Peyer's patch (tissue), 4 donors: Measurements from ENCODE around the gene BMPR2. TPM values are rescaled to one million over a fixed set of nuclear protein-coding genes. Genes with fewer than 3 reads are reported as not detected.

Experiments used
- DNase-seq, 3 donors: peaks; one replicate each; pipeline ENCODE4 v3.0.0-alpha.2; 2017 to 2019
- H3K27ac ChIP-seq, 4 donors: fragments of 200-600 bp; sonication (generic); one replicate each; pipeline ENCODE4 v1.5.1; 2016 to 2019
- H3K27me3 ChIP-seq, 2 donors: fragments of 200-600 bp; sonication (generic); one replicate each; pipeline ENCODE4 v1.5.1; 2019
- H3K36me3 ChIP-seq, 3 donors: fragments of 200-600 bp; sonication (generic); one replicate each; pipeline ENCODE4 v1.5.1; 2016 to 2019
- H3K4me1 ChIP-seq, 4 donors: fragments of 200-600 bp; sonication (generic); one replicate each; pipeline ENCODE4 v1.5.1; 2016 to 2019
- H3K4me3 ChIP-seq, 4 donors: fragments of 200-600 bp; sonication (generic); 1 replicate in 3 of 4; 2 replicates in 1 of 4; pipeline ENCODE4 v1.5.1; 2016 to 2019; ENCODE audit warnings: mild to moderate bottlenecking in 1 of 4
- H3K9me3 ChIP-seq, 4 donors: fragments of 200-600 bp; sonication (generic); one replicate each; pipeline ENCODE4 v1.5.1; 2016 to 2019; ENCODE audit warnings: mild to moderate bottlenecking in 1 of 4
- POLR2A ChIP-seq, 2 donors: fragments of 450-650 bp; IDR thresholded peaks; one replicate each; pipeline ENCODE4 v1.5.1; 2017; ENCODE audit warnings: antibody characterized with exemption in 2 of 2, mild to moderate bottlenecking in 2 of 2, moderate library complexity in 2 of 2
- total RNA-seq, 4 donors: library from RNA; depleted of rRNA; stranded (reverse); fragments of >200 nt; gene quantifications; one replicate each; pipeline ENCODE4 v1.1.0, GENCODE V29; 2016
- TF ChIP-seq, protein P1 (sequence below), 6 experiments: fragments of 450-650 bp in 4 of 6; fragments of 200-600 bp in 2 of 6; sonication (generic) in 1 of 6; IDR thresholded peaks; one replicate each; pipeline ENCODE4 v1.5.1; 2017 to 2019; ENCODE audit warnings: antibody characterized with exemption in 6 of 6, mild to moderate bottlenecking in 3 of 6, moderate library complexity in 1 of 6

The BMPR2 gene
- total RNA-seq, 4 donors from 2014 or later = 20.6 to 34.7 (median 30.0) TPM

DNA sequence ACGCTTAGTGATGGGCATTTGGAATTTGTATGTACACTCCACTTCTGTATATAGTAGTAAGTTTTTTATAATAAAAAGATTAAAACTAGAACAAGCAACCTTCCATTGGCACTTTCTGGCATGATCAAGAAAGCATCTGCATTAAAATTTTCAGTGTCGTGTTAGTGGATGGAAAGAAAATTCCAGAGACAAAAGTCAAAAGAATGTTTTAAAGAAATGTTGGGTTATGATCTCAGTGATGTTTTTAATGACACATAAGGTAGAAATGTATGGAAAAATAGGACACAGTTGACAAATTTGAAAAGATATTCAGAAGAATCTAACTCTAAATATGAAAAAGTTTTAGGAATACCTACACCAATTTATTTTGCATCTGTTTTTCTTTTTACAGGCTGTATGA, 132.6 kb downstream of the BMPR2 start:
- no peak for TF ChIP-seq POLR2A (IDR thresholded peaks at IDR 0.05)
- TF ChIP-seq, protein P1, sequence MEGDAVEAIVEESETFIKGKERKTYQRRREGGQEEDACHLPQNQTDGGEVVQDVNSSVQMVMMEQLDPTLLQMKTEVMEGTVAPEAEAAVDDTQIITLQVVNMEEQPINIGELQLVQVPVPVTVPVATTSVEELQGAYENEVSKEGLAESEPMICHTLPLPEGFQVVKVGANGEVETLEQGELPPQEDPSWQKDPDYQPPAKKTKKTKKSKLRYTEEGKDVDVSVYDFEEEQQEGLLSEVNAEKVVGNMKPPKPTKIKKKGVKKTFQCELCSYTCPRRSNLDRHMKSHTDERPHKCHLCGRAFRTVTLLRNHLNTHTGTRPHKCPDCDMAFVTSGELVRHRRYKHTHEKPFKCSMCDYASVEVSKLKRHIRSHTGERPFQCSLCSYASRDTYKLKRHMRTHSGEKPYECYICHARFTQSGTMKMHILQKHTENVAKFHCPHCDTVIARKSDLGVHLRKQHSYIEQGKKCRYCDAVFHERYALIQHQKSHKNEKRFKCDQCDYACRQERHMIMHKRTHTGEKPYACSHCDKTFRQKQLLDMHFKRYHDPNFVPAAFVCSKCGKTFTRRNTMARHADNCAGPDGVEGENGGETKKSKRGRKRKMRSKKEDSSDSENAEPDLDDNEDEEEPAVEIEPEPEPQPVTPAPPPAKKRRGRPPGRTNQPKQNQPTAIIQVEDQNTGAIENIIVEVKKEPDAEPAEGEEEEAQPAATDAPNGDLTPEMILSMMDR (IDR thresholded peaks at IDR 0.05) = no peak
- Histone ChIP-seq H3K36me3 (no peaks in the 10 kb centered on the region), H3K27ac (no peak overlapping the region), H3K4me3 (no peak overlapping the region), H3K9me3 (no peaks in the 10 kb centered on the region), H3K4me1 (no peaks in the 10 kb centered on the region), H3K27me3 (no peaks in the 10 kb centered on the region)
- no peak for DNase-seq

DNA sequence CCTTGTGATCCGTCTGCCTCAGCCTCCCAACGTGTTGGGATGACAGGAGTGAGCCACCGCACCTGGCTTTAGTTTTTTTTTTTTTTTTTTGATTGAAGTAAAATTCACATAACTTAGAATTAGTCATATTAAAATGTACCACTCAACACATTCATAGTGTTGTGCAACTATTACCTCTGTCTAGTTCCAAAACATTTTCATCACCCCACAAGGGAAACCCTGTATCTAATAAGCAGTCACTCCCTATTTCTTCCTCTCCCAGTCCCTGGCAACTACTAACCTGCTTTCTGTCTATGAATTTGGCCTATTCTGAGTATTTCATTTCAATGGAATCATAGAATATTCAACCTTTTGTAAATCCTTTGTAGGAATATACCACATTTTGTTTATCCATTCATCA, 134.8 kb downstream of the BMPR2 start:
- H3K36me3 ChIP-seq = peaks cover 0 to 13% (median 0%) of the 10 kb centered on the region in 3 donors
- TF ChIP-seq, protein P1 (IDR thresholded peaks at IDR 0.05) = no peak
- TF ChIP-seq POLR2A (IDR thresholded peaks at IDR 0.05) = no peak
- no peak overlapping the region for H3K27ac ChIP-seq
- H3K4me3 ChIP-seq = no peak overlapping the region
- no peak for DNase-seq
- H3K27me3 ChIP-seq = no peaks in the 10 kb centered on the region
- no peaks in the 10 kb centered on the region for H3K9me3 ChIP-seq
- no peaks in the 10 kb centered on the region for H3K4me1 ChIP-seq

DNA sequence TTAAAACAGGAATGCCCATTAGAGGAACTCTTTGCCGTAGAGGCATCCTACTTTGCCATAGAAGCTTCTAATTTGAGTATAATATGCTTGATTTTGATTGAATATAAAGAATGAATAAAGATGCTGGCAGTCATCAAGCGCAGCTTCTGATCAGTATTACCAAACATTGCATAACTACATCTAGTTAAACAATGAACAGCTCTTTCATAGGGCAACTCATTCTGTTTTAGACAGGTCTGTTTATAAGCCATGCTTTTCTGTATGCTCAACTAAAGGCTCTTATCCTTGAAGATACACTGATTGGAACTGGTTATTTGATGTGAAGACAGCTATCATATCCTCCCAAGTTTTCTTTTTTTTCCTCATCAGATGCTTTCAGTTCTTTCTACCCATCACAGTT, 136.0 kb downstream of the BMPR2 start:
- Histone ChIP-seq H3K9me3 (no peaks in the 10 kb centered on the region), H3K27me3 (no peaks in the 10 kb centered on the region), H3K4me1 (no peaks in the 10 kb centered on the region), H3K4me3 (no peak overlapping the region), H3K27ac (no peak overlapping the region), H3K36me3 (peaks cover 0 to 13% (median 0%) of the 10 kb centered on the region in 3 donors)
- DNase-seq = no peak
- TF ChIP-seq POLR2A (IDR thresholded peaks at IDR 0.05) = no peak
- TF ChIP-seq, protein P1 (IDR thresholded peaks at IDR 0.05) = no peak

DNA sequence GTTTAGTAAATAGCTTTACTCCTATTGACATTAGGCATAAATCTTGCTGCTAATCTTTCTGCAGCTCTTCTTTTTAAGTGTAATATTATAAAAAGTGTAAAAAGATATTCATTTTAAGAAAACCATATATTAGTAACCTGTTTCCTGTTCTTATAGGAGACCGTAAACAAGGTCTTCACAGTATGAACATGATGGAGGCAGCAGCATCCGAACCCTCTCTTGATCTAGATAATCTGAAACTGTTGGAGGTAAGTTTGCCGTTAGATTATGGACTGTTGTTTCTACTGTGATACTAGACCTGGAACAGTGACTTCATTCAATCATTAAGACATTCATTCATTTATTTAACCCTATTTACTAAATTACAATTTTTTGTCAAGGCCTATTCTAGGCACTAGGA, 138.6 kb downstream of the BMPR2 start:
- TF ChIP-seq, protein P1 (IDR thresholded peaks at IDR 0.05) = no peak
- no peak for TF ChIP-seq POLR2A (IDR thresholded peaks at IDR 0.05)
- no peak for DNase-seq
- no peak overlapping the region for H3K4me3 ChIP-seq
- H3K27ac ChIP-seq = no peak overlapping the region
- no peaks in the 10 kb centered on the region for H3K4me1 ChIP-seq
- H3K36me3 ChIP-seq = peaks cover 0 to 28% (median 0%) of the 10 kb centered on the region in 3 donors
- no peaks in the 10 kb centered on the region for H3K27me3 ChIP-seq
- H3K9me3 ChIP-seq = no peaks in the 10 kb centered on the region

DNA sequence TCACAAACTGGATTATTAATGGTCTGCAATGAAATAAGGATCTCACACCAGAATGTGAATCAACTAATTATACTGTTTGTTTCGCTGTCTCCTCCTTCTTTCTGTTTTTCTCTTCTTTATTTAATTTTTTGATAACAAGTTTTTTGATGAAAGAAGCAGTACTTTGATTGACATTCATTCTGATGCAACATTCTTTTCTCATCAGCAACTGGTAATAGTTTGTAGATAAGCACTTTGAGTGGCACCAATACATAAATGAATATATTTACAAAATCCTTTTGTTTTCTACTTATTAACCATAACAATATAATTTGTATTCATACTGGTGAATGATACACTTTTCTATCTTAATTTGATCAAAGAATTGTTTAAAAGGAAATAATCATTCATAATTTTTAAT, 143.3 kb downstream of the BMPR2 start:
- Histone ChIP-seq H3K27ac (no peak overlapping the region), H3K36me3 (peaks cover 0 to 43% (median 0%) of the 10 kb centered on the region in 3 donors), H3K9me3 (no peaks in the 10 kb centered on the region), H3K4me1 (no peaks in the 10 kb centered on the region), H3K4me3 (no peak overlapping the region), H3K27me3 (no peaks in the 10 kb centered on the region)
- no peak for DNase-seq
- TF ChIP-seq POLR2A (IDR thresholded peaks at IDR 0.05) = no peak
- TF ChIP-seq, protein P1 (IDR thresholded peaks at IDR 0.05) = no peak

DNA sequence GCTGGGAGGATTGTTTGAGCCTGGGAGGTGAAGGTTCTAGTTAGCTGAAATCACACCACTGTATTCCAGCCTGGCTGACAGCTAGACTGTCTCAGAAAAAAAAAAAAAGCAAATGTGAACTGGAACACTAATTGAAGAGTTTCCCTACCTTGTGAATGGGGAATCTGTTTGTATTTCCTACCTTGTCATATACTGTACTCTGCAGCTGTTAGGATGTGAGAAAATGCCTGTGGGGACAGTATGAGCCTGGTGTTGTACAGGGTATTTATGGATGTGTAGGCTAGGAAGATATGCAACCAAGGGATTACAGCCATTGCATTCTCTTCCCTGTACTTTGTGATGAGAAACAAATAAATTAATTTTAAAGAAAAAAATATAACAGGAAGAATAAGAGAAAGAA, 145.3 kb downstream of the BMPR2 start:
- no peak for DNase-seq
- no peak for TF ChIP-seq POLR2A (IDR thresholded peaks at IDR 0.05)
- TF ChIP-seq, protein P1 (IDR thresholded peaks at IDR 0.05) = no peak
- no peak overlapping the region for H3K27ac ChIP-seq
- no peaks in the 10 kb centered on the region for H3K9me3 ChIP-seq
- H3K4me1 ChIP-seq = no peaks in the 10 kb centered on the region
- H3K27me3 ChIP-seq = no peaks in the 10 kb centered on the region
- H3K4me3 ChIP-seq = no peak overlapping the region
- peaks cover 0 to 31% (median 0%) of the 10 kb centered on the region in 3 donors for H3K36me3 ChIP-seq
